Measurements from ENCODE around the gene PTPRA. TPM values are rescaled to one million over a fixed set of nuclear protein-coding genes. Genes with fewer than 3 reads are reported as not detected.
"Not testable (repeated sequence)": the region's sequence is repeated elsewhere in the genome, so short reads cannot be mapped to it uniquely, and the experiment has no call there.

PTPRA gene, protein sequence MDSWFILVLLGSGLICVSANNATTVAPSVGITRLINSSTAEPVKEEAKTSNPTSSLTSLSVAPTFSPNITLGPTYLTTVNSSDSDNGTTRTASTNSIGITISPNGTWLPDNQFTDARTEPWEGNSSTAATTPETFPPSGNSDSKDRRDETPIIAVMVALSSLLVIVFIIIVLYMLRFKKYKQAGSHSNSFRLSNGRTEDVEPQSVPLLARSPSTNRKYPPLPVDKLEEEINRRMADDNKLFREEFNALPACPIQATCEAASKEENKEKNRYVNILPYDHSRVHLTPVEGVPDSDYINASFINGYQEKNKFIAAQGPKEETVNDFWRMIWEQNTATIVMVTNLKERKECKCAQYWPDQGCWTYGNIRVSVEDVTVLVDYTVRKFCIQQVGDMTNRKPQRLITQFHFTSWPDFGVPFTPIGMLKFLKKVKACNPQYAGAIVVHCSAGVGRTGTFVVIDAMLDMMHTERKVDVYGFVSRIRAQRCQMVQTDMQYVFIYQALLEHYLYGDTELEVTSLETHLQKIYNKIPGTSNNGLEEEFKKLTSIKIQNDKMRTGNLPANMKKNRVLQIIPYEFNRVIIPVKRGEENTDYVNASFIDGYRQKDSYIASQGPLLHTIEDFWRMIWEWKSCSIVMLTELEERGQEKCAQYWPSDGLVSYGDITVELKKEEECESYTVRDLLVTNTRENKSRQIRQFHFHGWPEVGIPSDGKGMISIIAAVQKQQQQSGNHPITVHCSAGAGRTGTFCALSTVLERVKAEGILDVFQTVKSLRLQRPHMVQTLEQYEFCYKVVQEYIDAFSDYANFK
- 16.9 and 26.9 TPM in 2 replicates for total RNA-seq (2014; rRNA removed; shearing (Covaris generic); ENCODE audit: low replicate concordance)

DNA sequence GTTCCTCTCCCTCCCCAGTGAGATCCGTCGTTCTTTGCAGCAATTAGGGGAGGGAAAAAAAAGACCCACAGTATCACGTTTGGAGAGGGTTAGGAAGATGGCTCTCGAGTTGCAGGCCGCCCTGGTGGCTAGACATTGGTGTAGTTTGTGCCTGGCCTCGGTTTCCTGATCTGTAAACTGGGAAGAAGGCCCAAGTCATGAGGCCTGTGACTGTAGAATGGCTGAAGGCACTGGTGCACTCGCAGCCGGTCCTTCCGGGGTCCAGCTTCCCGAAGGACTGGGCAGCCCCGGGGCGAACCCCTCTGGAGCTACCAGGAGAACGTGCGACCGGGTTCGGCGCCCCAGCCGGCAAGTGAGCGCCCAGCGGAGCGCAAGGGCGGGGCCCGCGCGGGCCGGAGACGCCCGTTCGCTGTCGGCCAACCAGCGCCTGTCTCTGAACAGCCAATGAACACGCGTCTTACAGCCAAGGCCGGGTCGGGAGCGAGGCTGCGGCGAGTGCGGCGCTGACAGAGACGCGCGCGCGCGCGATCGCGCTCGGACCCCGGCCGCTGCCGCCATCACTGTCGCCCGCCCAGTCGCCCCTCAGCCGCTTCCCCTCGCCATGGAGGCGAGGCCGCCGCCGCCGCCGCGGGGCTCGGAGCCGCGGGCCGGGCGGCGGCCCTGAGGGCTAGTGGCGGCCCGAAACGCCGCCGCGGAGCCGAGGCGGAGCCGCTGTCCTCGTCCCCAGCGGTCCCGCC, at the start of gene PTPRA:
TSS of gene PTPRA (plus strand) at position 472 of the 737 bp plus-strand sequence. CDS start 90,797 bp downstream, outside the sequence.
- peak; percentile 80 for DNase-seq (ENCODE audit: low read depth)
- in situ Hi-C loops (cut with HindIII; ENCODE audit: low pct_unique_long_range_greater_than_20kb, low sequenced_read_pairs): no loop called here

DNA sequence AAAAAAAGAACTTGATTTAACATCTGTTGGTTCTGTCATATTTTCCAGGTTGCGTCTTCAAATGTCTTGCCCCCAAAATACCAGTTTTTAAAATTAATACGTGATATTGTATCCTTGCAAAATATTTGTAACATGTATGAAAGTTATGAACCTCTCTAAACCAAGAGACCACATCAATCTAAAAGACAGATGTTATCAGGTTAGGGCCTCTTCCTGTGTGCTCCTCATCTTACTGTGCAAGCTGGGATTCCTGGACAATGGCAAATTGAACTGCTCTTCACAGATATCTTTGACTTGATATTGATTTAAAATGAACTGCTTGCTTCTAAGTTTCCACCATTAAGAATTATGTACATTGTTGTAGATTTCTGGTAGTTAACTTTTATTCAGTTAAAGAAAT, 47.5 kb upstream of the PTPRA start:
- in situ Hi-C loops (cut with HindIII; ENCODE audit: low pct_unique_long_range_greater_than_20kb, low sequenced_read_pairs): no loop called here
- no peak for DNase-seq (ENCODE audit: low read depth)

DNA sequence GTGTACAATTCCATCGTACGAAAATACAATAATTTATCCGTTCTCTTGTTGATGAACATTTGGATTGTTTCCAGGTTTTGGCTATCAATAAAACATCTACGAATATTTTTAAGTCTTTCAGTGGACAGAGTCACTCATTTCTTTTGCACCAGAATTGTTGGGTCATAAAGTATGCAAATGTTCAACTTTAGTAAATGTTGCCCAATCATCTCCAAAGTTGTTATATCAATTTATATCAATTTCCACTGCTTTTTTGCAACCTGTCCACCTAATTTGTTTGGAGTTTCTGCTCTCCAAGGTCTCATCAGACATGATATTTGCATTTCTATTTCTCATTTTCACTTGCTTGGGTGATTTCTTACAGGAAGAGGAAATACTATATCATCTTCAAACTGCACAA, 46.6 kb upstream of the PTPRA start:
- no peak for DNase-seq (ENCODE audit: low read depth)
- in situ Hi-C loops (cut with HindIII; ENCODE audit: low pct_unique_long_range_greater_than_20kb, low sequenced_read_pairs): no loop called here

DNA sequence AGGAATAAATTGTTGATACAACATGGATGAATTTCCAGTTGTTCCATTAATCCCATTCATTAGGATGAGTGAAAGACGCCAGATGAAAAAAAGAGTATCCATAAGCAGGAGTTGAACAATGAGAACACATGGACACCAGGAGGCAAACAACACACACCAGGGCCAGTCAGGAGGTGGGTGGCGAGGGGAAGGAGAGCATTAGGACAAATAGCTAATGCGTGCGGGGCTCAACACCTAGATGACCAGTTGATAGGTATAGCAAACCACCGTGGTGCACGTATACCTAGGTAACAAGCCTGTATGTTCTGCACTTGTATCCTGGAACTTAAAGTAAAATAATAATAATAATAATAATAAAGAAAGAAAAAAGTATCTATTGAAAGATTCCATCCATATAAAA, 43.9 kb upstream of the PTPRA start:
- in situ Hi-C loops (cut with HindIII; ENCODE audit: low pct_unique_long_range_greater_than_20kb, low sequenced_read_pairs): no loop called here
- DNase-seq (ENCODE audit: low read depth): no peak

DNA sequence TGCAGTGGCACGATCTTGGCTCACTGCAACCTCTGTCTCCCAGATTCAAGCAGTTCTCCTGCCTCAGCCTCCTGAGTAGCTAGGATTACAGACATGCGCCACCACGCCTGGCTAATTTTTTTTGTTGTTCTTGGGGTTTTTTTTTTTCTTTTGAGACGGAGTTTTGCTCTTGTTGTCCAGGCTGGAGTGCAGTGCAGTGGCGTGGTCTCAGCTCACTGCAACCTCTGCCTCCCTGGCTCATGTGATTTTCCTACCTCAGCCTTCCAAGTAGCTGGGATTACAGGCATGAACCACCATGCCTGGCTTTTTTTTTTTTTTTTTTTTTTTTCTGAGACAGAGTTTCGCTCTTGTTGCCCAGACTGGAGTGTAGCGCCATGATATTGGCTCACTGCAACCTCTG, 42.1 kb upstream of the PTPRA start:
- peak; percentile 32 for DNase-seq (ENCODE audit: low read depth)
- in situ Hi-C loops (cut with HindIII; ENCODE audit: low pct_unique_long_range_greater_than_20kb, low sequenced_read_pairs): not testable (repeated sequence)

DNA sequence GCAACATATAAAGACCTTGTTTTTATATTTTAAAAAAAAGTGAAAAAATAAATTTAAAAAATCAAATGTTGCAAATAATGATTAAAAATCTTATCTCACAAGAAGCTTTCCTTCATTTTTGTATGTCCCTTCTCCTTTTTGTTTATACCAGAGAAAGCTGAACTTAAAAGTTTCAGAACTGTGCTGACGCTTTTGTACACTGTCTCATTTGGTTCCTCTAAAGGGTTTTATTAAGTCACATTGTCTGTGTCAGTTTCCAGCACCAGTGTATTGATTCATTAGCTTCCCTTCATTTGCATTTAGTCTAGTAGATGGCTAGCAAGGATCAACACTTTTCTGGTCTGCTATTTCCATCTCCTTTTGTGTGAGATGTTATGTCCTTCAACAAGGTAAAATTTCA, 39.5 kb upstream of the PTPRA start:
- in situ Hi-C loops (cut with HindIII; ENCODE audit: low pct_unique_long_range_greater_than_20kb, low sequenced_read_pairs): no loop called here
- DNase-seq (ENCODE audit: low read depth): no peak

DNA sequence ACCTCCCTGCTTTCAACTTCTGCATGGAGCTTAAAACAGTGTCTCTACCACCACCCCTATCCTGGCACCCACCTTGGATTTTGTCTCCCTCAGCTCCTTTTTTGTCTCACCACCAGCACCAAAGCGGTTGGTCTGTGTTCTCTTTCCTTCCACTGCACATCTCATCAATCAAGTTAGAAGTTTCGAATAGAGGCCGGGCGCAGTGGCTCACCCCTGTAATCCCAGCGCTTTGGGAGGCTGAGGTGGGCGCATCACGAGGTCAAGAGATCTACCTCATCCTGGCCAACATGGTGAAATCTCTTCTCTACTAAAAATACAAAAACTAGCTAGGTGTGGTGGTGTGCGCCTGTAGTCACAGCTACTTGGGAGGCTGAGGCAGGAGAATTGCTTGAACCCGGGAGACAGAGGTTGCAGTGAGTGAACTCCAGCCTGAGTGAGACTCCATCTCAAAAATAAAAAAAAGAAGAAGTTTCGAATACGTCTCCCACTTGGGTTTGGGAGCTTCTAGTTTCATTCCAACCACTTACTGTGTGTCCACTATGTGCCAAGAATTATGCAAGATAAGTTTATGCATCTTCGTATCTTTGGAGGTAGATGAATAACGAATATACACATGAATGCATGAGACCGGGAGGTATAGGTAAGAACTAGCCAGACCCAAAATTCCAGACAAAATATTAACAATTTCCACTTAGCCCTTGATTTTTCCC, 38.7 kb upstream of the PTPRA start:
- in situ Hi-C loops (cut with HindIII; ENCODE audit: low pct_unique_long_range_greater_than_20kb, low sequenced_read_pairs): no loop called here
- no peak for DNase-seq (ENCODE audit: low read depth)

DNA sequence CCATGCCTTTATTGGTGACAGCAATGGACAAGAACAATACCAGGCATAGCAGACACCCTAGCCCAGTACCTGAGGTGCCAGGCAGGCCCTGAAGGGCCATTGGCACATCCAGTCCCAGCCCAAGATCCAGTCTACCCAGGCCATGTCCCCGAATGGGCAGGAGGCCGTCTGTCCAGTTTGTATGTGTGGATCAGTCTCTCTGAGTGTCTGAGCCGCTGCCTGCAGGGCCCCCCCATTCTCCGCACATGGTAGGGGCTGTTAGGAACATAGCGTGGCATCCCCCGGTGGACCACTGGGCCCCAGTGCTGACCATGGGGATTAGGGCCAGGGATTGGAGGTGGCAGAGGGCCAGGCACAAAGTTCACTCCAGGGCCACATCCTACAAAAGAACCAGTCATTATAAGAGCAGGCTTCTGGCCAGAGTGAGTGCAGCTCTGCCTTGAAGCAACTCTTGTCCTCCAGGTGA, 37.9 kb upstream of the PTPRA start:
- DNase-seq (ENCODE audit: low read depth): no peak
- in situ Hi-C loops (cut with HindIII; ENCODE audit: low pct_unique_long_range_greater_than_20kb, low sequenced_read_pairs): no loop called here

DNA sequence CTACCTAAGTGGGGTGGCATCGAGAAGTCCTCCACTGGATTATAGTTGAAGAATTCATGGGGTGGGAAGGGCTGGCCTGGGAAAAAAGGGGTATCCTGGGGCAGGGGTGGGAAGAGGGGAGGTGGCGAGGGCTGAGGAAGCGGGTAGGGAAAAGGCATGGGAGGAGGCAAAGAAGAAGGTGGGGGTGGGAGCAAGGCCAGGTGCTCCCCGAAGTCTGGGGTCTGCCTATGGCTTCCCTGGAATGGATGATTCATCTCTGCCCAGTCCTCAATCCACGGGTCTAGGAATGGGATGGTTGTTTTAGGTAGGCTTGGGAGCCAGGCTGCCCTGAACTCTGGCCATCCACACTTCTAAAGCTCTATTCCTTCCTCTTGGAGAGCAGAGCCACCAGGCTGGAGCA, 37.2 kb upstream of the PTPRA start:
- in situ Hi-C loops (cut with HindIII; ENCODE audit: low pct_unique_long_range_greater_than_20kb, low sequenced_read_pairs): no loop called here
- no peak for DNase-seq (ENCODE audit: low read depth)

DNA sequence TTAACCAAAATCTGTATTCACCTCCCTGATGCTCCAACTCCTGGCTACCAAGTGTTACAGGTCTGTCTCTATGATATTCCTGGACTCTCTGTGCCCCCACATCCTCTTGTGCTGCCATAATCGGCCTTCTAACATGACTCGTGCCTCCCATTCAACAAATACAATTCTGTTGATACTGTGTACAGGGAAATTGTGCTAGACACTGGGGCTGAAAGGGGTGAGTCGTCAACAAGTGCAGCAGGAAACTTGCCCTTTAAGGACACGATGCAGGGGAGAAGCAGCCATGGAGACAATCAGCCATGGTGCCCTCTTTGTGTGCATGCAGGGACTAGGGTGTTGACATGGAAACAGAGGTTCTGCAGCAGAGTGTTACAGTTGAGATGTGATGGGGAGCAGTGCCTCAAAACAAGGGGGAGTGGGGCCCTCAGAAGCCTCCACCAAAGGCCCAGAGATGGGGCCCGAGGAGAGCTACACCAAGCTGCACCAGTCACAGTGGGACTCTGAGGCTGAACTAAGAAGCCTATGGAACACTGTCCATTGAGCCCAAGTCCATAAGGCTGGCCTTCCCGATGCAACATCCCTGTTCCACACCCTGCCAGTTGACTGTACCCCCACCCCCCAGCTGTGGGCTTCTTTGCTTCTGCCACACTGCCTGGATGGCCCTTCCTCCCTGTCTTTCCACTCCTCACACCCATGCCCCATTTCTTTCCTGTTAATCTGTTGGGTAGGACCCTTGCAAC, 35.9 kb upstream of the PTPRA start:
- DNase-seq (ENCODE audit: low read depth): no peak
- in situ Hi-C loops (cut with HindIII; ENCODE audit: low pct_unique_long_range_greater_than_20kb, low sequenced_read_pairs): no loop called here

DNA sequence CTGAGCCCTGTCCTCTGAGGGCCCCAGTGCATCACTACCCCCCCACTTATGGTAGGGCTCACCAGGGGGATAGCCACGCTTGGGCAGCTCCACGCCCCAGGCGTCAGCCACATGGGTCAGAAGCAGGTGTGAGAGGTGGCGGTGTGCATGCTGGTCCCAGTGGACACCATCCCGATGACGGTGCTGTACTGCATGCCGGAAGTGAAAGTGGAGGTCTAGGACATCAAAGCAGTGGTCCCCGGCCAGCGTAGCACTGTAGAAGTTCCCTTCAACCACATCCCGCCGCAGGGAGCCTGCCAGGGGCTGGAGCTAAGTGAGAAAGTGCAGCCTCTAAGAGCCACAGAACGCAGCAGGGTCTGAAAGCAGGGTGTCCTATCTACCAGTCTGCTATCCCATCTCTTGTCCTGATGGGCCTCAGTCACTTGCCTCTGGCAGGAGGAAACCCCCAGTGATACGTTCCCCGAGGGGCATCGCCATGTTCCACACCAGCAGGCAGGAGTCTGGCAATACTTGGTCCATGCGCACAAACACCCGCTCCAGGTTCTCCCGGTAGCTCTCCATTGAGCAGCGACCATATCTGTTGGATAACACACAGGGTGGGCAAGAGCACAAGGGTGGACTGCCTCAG, 35.0 kb upstream of the PTPRA start:
- in situ Hi-C loops (cut with HindIII; ENCODE audit: low pct_unique_long_range_greater_than_20kb, low sequenced_read_pairs): no loop called here

DNA sequence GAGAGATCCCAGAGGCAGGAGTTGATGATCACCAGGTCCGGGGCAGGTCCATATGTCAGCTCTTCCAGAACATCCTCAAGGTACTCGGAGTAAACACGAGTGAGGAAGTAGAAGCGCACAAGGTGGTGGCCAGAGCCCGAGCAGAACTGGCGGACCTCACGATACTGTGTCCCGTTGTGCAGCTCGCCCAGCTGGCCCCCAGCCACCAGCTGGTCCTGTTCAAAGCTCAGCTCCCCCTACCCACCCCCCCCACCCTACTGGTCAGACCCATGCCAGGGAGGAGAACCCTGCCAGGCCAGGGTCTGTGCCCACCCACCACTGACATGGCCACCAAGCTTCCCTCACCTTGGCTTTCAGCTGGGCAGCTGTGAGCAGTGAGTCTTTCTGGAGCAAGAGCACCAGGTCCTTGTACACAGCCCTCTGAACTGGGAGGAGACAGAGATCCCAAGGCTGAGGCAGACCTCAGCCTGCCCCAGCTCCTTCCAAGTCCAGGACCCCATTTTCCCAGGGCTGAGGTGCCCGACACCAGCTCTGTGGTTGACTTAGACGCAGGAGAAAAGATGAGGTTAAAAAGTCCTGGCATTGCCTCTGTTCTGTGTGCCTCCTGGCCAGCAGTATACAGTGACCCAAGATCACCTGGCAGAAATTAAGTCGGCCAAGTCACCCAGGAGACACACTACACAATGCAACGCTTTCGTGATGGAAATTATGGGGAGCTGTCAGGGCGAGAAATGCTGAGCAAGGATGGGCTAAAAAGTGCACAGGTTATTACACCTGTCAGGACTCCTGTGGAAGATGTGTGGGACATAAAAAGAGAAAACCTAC, 34.2 kb upstream of the PTPRA start:
- in situ Hi-C loops (cut with HindIII; ENCODE audit: low pct_unique_long_range_greater_than_20kb, low sequenced_read_pairs): no loop called here
- DNase-seq (ENCODE audit: low read depth): no peak

More for the DNA sequence above, 35.0 kb upstream of the PTPRA start:
- no peak for DNase-seq (ENCODE audit: low read depth)

DNA sequence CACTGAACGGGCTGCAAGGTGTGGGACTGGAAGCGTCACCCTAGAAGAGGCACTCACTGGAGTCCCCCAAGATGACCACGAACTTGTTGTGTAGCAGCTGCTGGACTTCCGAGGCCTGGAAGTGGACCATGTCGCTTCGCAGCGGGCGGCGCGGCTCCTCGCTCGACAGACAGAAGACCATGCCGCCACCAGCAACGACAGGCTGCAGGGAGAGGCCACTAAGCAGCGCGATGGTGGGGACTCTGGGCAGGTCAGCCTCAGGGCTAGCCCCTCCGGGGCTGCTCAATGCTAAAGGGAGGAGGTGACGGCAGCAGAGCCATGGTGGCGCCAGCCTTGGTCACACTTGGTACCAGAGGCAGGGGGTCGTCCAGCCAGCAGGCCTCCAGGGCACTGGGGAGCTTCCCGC, 33.5 kb upstream of the PTPRA start:
- in situ Hi-C loops (cut with HindIII; ENCODE audit: low pct_unique_long_range_greater_than_20kb, low sequenced_read_pairs): no loop called here
- no peak for DNase-seq (ENCODE audit: low read depth)

DNA sequence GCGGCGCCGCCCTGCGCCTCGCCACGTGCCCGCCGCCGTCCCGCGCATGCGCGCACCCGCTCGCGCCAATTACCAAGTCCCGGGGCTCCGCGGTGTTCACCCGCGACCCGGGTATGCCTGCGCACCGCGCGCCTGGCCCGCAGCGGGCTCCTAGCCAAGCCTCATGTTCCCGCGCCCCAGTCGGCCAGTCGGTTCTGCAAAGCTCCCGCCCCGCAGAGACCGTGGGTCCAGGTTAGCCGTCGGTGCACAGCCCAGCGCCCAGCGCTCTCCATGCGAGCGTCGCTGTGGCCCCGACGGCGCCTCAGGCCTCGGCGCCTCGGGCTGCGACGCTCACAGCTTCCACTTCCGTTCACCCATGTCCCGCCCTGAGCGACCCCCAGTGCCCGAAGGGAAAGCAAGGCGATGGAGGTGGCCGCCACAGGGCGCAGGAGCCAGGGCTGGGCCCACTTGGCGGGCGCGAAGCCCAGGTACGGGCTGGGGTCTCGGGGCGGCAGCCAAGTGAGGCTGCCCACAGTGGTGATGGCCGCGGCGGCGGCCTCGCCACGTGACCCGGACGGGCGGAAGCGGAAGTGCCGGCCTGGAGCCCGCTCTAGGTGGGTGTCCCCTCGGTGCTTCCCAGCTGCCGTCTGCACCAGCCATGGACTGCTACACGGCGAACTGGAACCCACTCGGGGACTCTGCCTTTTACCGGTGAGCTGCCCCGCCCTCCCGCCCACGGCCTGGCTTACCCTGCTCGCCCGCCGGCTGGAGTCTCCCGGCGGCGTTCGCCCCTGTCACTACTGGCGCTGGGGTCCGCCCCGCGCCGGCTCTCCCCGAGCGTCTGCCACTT, 32.9 kb upstream of the PTPRA start, which contains the start of the genes PCED1A and VPS16:
TSS of gene PCED1A (minus strand) at position 518 of the 829 bp plus-strand sequence. CDS start 743 bp downstream, outside the sequence.
TSS of gene VPS16 (plus strand) at position 608 of the 829 bp plus-strand sequence. CDS start at position 638, 30 bp downstream.
- peak; percentile 74 for DNase-seq (ENCODE audit: low read depth)
- in situ Hi-C loops (cut with HindIII; ENCODE audit: low pct_unique_long_range_greater_than_20kb, low sequenced_read_pairs): no loop called here

DNA sequence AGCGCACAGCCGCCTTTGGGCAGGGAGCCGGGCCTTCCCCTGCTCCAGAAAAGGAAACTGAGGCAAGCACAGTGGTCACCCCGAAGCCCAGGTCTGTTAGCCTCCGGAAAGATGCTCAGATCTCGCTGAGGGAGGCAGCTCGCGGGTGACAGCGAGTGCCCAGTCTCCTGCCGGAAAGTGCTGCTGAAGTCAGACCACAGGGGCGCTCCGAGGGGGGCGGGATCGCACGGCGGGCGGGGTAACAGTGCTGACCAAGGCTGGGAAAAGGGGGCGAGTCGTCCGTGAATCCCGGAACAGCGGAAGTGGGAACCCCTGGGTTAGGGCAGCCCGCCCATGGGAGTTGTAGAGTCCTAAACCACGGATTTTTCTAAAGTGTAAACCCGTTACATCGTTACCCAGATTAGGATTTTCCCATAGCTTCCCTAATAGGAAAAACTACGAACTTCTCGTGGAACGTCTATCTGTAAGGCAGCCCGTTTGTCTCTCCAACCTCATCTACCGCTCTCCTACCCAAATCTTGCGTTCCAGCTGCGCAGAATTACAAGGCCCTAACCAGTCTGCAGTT, 32.2 kb upstream of the PTPRA start:
- peak; percentile 37 for DNase-seq (ENCODE audit: low read depth)
- in situ Hi-C loops (cut with HindIII; ENCODE audit: low pct_unique_long_range_greater_than_20kb, low sequenced_read_pairs): no loop called here
